Breast epithelium (tissue), 4 donors: ENCODE measurements around the gene DAZAP2. TPM values are rescaled to one million over a fixed set of nuclear protein-coding genes. Genes with fewer than 3 reads are reported as not detected.

Source experiments
- DNase-seq, 2 donors: peaks; one replicate each; pipeline ENCODE4 v3.0.0-alpha.2; 2019; ENCODE audit warnings: low spot score in 2 of 2
- H3K27ac ChIP-seq, 2 donors: fragments of 200-600 bp; sonication (generic) in 1 of 2; one replicate each; pipeline ENCODE4 v1.5.1; 2016 to 2019; ENCODE audit warnings: mild to moderate bottlenecking in 1 of 2
- H3K27me3 ChIP-seq, 2 donors: fragments of 200-600 bp; sonication (generic) in 1 of 2; one replicate each; pipeline versions ENCODE4 v1.5.1 to v1.6.0; 2017 to 2019; ENCODE audit warnings: control low read depth in 1 of 2, mild to moderate bottlenecking in 1 of 2
- H3K36me3 ChIP-seq: fragments of 200-600 bp; one replicate; pipeline ENCODE4 v1.5.1; 2019
- H3K4me1 ChIP-seq, 2 donors: fragments of 200-600 bp; sonication (generic); one replicate each; pipeline ENCODE4 v1.5.1; 2016 to 2019; ENCODE audit warnings: control low read depth in 1 of 2
- H3K4me3 ChIP-seq, 3 donors: fragments of 200-600 bp; sonication (generic); 1 replicate in 2 of 3; 2 replicates in 1 of 3; pipeline ENCODE4 v1.5.1; 2016 to 2019; ENCODE audit warnings: mild to moderate bottlenecking in 3 of 3, moderate library complexity in 2 of 3
- H3K9me3 ChIP-seq, 2 donors: fragments of 200-600 bp; sonication (generic) in 1 of 2; one replicate each; pipeline ENCODE4 v1.5.1; 2016 to 2019; ENCODE audit warnings: control low read depth in 1 of 2
- POLR2A ChIP-seq: fragments of 450-650 bp; IDR thresholded peaks from one replicate; pipeline ENCODE4 v1.6.1; 2016; ENCODE audit warnings: antibody characterized with exemption, mild to moderate bottlenecking, moderate library complexity
- POLR2AphosphoS5 ChIP-seq, 3 donors: sonication (generic); formaldehyde crosslinking; IDR thresholded peaks; one replicate each; pipeline ENCODE4 v1.6.1; 2017; ENCODE audit warnings: antibody characterized with exemption in 3 of 3
- intact Hi-C: fragments of 100-400 bp; cut with DNase I; formaldehyde crosslinking; loops from one replicate; pipeline ENCODE4 v1.15.1; 2023; ENCODE audit warnings: low total_unique reads
- total RNA-seq, 3 donors: library from RNA; depleted of rRNA; stranded (reverse); fragments of >200 nt; gene quantifications; one replicate each; pipeline ENCODE4 v1.1.0, GENCODE V29; 2016
- TF ChIP-seq, protein P1 (sequence below), 3 donors: fragments of 450-650 bp; IDR thresholded peaks; one replicate each; pipeline ENCODE4 v1.5.1; 2016 to 2017; ENCODE audit warnings: antibody characterized with exemption in 3 of 3, mild to moderate bottlenecking in 3 of 3, moderate library complexity in 3 of 3

DAZAP2 gene
- total RNA-seq, 3 donors from 2014 or later: 318 to 408 (median 330) TPM

DNA sequence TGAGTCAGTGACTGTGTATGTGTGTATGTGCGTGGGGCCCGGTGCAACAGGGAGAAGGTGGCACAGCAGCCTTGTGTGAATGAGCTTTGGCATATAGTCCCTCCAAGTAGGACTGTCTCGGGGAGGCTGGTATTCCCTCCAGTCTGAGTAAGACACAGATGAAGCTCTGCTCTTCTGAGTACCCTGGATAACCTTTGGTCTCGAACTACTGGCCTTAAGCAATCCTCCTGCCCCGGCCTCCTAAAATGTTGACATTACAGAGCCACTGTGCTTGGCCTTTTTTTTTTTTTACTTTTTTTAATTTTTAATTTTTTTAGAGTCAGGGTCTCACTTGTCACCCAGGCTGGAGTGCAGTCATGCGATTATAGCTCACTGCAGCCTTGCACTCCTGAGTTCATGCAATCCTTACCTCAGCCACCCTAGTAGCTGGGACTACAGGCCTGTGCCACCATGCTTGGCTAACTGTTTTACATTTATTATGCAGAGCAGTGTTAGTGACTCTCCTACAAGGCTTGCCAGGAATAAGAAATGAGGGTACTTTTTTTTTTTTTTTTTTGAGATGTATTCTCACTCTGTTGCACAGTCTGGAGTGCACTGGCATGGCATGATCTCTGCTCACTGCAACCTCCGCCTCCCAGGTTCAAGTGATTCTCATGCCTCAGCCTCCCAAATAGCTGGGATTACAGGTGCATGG is 9.4 kb upstream of the DAZAP2 start:
- TF ChIP-seq POLR2A (no peak), POLR2AphosphoS5 (IDR thresholded peaks at IDR 0.05) (no peak)
- TF ChIP-seq, protein P1, sequence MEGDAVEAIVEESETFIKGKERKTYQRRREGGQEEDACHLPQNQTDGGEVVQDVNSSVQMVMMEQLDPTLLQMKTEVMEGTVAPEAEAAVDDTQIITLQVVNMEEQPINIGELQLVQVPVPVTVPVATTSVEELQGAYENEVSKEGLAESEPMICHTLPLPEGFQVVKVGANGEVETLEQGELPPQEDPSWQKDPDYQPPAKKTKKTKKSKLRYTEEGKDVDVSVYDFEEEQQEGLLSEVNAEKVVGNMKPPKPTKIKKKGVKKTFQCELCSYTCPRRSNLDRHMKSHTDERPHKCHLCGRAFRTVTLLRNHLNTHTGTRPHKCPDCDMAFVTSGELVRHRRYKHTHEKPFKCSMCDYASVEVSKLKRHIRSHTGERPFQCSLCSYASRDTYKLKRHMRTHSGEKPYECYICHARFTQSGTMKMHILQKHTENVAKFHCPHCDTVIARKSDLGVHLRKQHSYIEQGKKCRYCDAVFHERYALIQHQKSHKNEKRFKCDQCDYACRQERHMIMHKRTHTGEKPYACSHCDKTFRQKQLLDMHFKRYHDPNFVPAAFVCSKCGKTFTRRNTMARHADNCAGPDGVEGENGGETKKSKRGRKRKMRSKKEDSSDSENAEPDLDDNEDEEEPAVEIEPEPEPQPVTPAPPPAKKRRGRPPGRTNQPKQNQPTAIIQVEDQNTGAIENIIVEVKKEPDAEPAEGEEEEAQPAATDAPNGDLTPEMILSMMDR (IDR thresholded peaks at IDR 0.05): no peak
- Histone ChIP-seq H3K4me3 (no peak overlapping the region), H3K36me3 (no peaks in the 10 kb centered on the region), H3K9me3 (no peaks in the 10 kb centered on the region), H3K27ac (no peak overlapping the region), H3K27me3 (no peaks in the 10 kb centered on the region), H3K4me1 (no peaks in the 10 kb centered on the region)
- DNase-seq: no peak
- intact Hi-C loops: no loop called here

DNA sequence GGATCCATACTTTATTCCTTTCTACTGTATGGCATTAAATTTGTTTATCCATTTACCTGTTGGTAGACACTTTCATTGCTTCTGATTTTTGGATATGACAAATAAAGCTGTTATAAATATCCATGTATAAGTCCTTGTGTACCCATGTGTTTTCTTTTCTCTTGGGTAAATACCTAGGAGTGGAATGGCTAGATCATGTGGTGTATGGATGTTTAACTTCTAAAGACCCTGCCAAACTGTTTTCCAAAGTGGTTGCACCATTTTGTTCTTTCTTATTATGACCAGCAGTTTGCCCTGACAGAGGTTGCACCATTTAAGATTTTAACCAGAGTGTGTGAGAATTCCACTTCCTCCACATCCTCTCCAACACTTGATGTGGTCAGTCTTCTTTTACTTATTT is 6.0 kb upstream of the DAZAP2 start:
- no peaks in the 10 kb centered on the region for H3K36me3 ChIP-seq
- TF ChIP-seq POLR2AphosphoS5 (IDR thresholded peaks at IDR 0.05): no peak
- no peak for TF ChIP-seq POLR2A
- TF ChIP-seq, protein P1 (IDR thresholded peaks at IDR 0.05): no peak
- DNase-seq: no peak
- no peaks in the 10 kb centered on the region for H3K9me3 ChIP-seq
- intact Hi-C loops: no loop called here
- no peak overlapping the region for H3K27ac ChIP-seq
- H3K4me3 ChIP-seq: no peak overlapping the region
- no peaks in the 10 kb centered on the region for H3K4me1 ChIP-seq
- H3K27me3 ChIP-seq: no peaks in the 10 kb centered on the region

DNA sequence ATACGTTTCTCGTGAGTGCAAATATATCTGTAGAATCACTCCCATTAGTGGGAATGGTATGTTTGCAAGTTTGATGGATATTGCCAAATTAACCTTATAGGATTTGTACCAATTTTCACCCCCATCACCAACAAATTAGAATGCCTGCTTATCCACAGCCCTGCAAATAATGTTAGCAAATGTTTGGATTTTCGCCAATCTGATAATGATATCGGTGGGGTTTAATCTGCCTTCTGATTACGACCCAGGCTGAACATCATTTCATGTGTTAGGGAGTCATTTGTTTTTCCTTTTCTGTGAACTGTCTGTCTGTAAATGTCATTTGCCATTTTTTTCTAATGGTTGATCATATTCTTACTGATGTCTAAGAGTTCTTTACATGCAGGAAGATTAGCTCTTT is 4.1 kb upstream of the DAZAP2 start:
- no peaks in the 10 kb centered on the region for H3K27me3 ChIP-seq
- TF ChIP-seq POLR2A (no peak), POLR2AphosphoS5 (IDR thresholded peaks at IDR 0.05) (no peak)
- no peak for DNase-seq
- intact Hi-C loops: no loop called here
- H3K36me3 ChIP-seq: no peaks in the 10 kb centered on the region
- H3K27ac ChIP-seq: no peak overlapping the region
- no peaks in the 10 kb centered on the region for H3K9me3 ChIP-seq
- no peaks in the 10 kb centered on the region for H3K4me1 ChIP-seq
- H3K4me3 ChIP-seq: no peak overlapping the region

DNA sequence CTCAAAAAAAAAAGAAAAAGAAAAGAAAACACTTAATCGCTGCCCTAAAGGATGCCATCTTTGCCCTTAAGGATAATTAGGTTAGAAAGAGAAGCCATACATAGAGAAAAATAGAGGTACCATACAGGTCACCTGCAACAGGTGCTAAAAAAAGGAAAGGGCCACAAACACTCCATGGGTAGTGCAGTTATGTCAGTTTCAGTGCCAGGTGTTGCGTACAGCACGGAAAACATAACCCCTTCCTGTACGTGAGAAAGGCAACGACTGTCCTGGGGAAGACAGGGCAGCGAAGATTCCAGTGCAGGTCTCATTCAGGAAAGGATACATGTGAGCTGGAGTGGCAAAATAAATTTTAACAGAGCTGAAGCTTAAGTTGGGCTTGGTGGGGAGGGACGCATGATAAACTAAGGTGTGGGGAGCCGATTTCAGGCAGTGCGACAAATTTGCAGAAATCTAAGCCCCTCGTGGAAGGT is 553 bp upstream of the DAZAP2 start:
- peaks cover 5% of the 10 kb centered on the region for H3K36me3 ChIP-seq
- TF ChIP-seq POLR2AphosphoS5 (IDR thresholded peaks at IDR 0.05) (no peak), POLR2A (no peak)
- TF ChIP-seq, protein P1 (IDR thresholded peaks at IDR 0.05): no peak
- intact Hi-C loops: loop anchor here (2.0 kb wide), 1 partner anchor 183 kb away; no protein-coding TSS in a partner anchor
- peak overlapping the region; percentile 70 to 99 (median 92) for H3K4me3 ChIP-seq
- H3K4me1 ChIP-seq: peaks cover 0 to 15% of the 10 kb centered on the region in 2 donors
- peak in 1 of 2 donors; percentile 56 for DNase-seq
- no peaks in the 10 kb centered on the region for H3K9me3 ChIP-seq
- H3K27me3 ChIP-seq: no peaks in the 10 kb centered on the region
- peak overlapping the region; percentile 99 to 100 for H3K27ac ChIP-seq

DNA sequence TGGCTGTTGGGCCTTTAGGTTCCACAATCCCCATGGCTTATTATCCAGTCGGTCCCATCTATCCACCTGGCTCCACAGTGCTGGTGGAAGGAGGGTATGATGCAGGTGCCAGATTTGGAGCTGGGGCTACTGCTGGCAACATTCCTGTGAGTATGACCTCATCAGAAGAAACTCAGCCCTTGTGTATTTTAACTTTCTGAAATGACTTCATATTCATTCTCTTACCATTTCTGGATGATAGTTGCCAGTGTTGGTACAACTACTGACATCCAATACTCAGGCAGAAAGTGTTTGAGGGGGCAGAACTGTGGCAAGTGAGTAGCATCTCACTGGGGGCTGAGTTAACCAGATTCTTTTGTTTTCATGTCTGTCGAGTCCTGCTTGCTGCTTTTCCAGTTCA is 2.3 kb downstream of the DAZAP2 start:
- no peak overlapping the region for H3K4me3 ChIP-seq
- peak overlapping the region; percentile 15 to 42 for H3K27ac ChIP-seq
- H3K9me3 ChIP-seq: no peaks in the 10 kb centered on the region
- peaks cover 0 to 15% of the 10 kb centered on the region in 2 donors for H3K4me1 ChIP-seq
- H3K36me3 ChIP-seq: peaks cover 5% of the 10 kb centered on the region
- intact Hi-C loops: no loop called here
- TF ChIP-seq POLR2AphosphoS5 (IDR thresholded peaks at IDR 0.05) (no peak), POLR2A (no peak)
- TF ChIP-seq, protein P1 (IDR thresholded peaks at IDR 0.05): no peak
- H3K27me3 ChIP-seq: no peaks in the 10 kb centered on the region
- DNase-seq: no peak
